ENCODE data around the gene PCNX2.
A peak's percentile ranks its signal among the peaks of the same experiment; 100 is the strongest.

Gene PCNX2

DNA sequence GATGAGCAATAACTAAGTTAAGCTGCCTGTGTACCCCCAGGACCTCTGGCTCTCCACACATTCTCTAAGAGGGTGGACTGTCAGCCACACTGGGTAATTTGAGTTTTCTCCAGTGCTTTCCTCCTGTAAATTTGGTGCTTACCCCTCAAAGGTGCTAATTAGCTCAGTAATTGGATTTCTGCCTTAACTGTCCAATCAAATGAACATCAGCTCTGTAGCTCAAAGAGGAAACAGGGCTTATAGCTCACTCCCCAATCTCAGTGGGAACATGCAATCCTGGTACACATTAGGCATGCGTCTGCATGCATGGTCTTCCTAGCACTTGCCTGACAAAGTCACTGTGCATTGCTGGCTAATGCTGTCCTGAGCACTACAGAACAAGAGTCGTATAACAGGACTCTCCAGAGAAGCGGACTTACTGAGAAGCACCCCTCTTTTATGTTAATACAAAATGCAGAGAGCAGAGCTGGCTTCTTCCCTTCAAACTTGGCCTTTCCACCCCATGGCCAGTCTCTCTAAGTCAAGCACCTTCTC is 235.0 kb downstream of the PCNX2 start:
- WGBS (ENCODE audit: extremely low coverage, insufficient coverage, low lambda C conversion rate): no CpG with 5 or more reads among the region's 3 CpGs
- Histone ChIP-seq H3K27ac (ENCODE audit: low read depth, low read length) (no peak overlapping the region), H3K4me2 (ENCODE audit: low read length) (no peak overlapping the region), H3K56ac (ENCODE audit: low read length) (no peak overlapping the region), H4K8ac (ENCODE audit: low read depth, low read length) (no peak overlapping the region), H3K4ac (ENCODE audit: low read depth, low read length) (no peak overlapping the region), H3K23ac (ENCODE audit: low read length) (no peak overlapping the region), H3K4me1 (ENCODE audit: control insufficient read depth, low read depth, low read length) (peaks cover 4% of the 10 kb centered on the region), H3K18ac (ENCODE audit: low read length) (no peak overlapping the region), H2BK5ac (ENCODE audit: low read length) (no peak overlapping the region), H3K4me3 (ENCODE audit: low read length) (no peak overlapping the region), H3K79me1 (ENCODE audit: low read length) (no peaks in the 10 kb centered on the region), H4K5ac (ENCODE audit: low read length) (no peak overlapping the region), H2AK5ac (ENCODE audit: low read length) (no peak overlapping the region), H2BK15ac (replicated peaks; ENCODE audit: low read depth) (no peak overlapping the region), H3K9ac (ENCODE audit: low read length) (no peak overlapping the region), H3K79me2 (ENCODE audit: control insufficient read depth, insufficient read depth, low read length) (no peaks in the 10 kb centered on the region), H3K36me3 (ENCODE audit: control insufficient read depth, insufficient read depth, low read length) (no peaks in the 10 kb centered on the region), H2BK120ac (ENCODE audit: low read depth, low read length) (no peak overlapping the region), H3K27me3 (ENCODE audit: insufficient read depth, low read length, poor library complexity) (no peaks in the 10 kb centered on the region)
- DNase-seq: peak; percentile 58

DNA sequence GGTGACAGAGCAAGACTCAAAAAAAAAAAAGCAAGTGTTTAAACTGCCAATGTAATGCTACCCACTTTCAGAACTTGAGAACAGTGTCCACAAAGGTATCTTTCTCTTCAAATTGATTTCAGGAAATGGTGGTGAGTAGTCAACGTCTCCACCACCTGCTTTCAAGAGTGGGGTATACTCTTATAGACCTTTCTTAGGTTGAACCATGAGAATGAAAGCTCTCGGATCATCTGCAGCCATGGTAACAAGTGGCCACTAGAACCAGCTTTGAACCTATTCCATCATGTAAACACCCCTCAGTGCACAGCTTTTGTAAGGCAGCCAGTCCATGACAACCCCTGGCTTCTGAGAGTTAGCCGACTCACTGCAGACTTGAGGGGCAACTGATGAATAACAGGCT is 237.7 kb downstream of the PCNX2 start:
- no peak overlapping the region for H4K8ac ChIP-seq (ENCODE audit: low read depth, low read length)
- no peak overlapping the region for H3K4me3 ChIP-seq (ENCODE audit: low read length)
- H3K4me2 ChIP-seq (ENCODE audit: low read length): no peak overlapping the region
- H3K79me1 ChIP-seq (ENCODE audit: low read length): no peaks in the 10 kb centered on the region
- no peak overlapping the region for H2BK120ac ChIP-seq (ENCODE audit: low read depth, low read length)
- no peak for DNase-seq
- H3K4ac ChIP-seq (ENCODE audit: low read depth, low read length): no peak overlapping the region
- H3K23ac ChIP-seq (ENCODE audit: low read length): no peak overlapping the region
- no peaks in the 10 kb centered on the region for H3K36me3 ChIP-seq (ENCODE audit: control insufficient read depth, insufficient read depth, low read length)
- no peak overlapping the region for H3K56ac ChIP-seq (ENCODE audit: low read length)
- H3K4me1 ChIP-seq (ENCODE audit: control insufficient read depth, low read depth, low read length): peaks cover 4% of the 10 kb centered on the region
- H2BK5ac ChIP-seq (ENCODE audit: low read length): no peak overlapping the region
- no peak overlapping the region for H2AK5ac ChIP-seq (ENCODE audit: low read length)
- no CpG with 5 or more reads among the region's 3 CpGs for WGBS (ENCODE audit: extremely low coverage, insufficient coverage, low lambda C conversion rate)
- H4K5ac ChIP-seq (ENCODE audit: low read length): no peak overlapping the region
- no peak overlapping the region for H2BK15ac ChIP-seq (replicated peaks; ENCODE audit: low read depth)
- no peak overlapping the region for H3K9ac ChIP-seq (ENCODE audit: low read length)
- H3K27me3 ChIP-seq (ENCODE audit: insufficient read depth, low read length, poor library complexity): no peaks in the 10 kb centered on the region
- no peaks in the 10 kb centered on the region for H3K79me2 ChIP-seq (ENCODE audit: control insufficient read depth, insufficient read depth, low read length)
- no peak overlapping the region for H3K27ac ChIP-seq (ENCODE audit: low read depth, low read length)
- H3K18ac ChIP-seq (ENCODE audit: low read length): no peak overlapping the region

DNA sequence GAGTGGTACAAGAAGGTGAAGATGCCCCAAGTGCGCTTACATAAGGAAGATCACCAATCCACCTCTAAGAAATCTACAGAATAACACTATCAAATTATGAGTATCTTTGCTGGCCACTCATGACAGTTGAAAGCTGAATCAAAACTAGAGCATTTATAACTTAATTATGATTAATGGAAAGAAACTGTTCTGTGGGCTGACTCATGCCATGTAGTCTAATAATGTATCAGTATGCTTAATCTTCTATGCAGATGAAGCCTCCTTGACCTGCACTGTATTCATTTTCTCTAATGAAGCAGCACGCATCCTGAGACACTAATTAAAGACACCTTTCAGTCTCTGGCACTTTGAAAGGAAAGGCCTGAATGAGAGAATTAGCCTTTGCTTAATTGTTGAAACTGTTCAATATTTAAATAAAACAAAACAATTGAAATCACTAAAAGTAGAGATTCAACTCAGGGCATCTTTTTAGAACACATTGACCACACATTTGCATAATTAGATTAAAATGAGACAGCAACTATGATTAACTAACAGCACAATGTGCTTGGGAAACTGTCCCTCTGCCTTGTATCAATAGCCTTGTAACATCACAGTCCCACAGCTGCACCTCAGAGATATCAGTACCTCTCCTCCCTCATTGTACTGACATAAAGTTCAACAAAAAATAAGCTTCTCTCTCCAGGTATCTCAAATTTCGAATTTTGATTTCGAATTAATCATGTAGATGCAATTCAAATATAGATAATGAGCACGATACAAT is 239.5 kb downstream of the PCNX2 start:
- no peak for DNase-seq
- Histone ChIP-seq H3K27ac (ENCODE audit: low read depth, low read length) (no peak overlapping the region), H3K4me3 (ENCODE audit: low read length) (no peak overlapping the region), H3K56ac (ENCODE audit: low read length) (no peak overlapping the region), H3K79me1 (ENCODE audit: low read length) (no peaks in the 10 kb centered on the region), H4K5ac (ENCODE audit: low read length) (no peak overlapping the region), H3K4ac (ENCODE audit: low read depth, low read length) (no peak overlapping the region), H3K9ac (ENCODE audit: low read length) (no peak overlapping the region), H2BK5ac (ENCODE audit: low read length) (no peak overlapping the region), H3K4me1 (ENCODE audit: control insufficient read depth, low read depth, low read length) (peaks cover 4% of the 10 kb centered on the region), H3K36me3 (ENCODE audit: control insufficient read depth, insufficient read depth, low read length) (no peaks in the 10 kb centered on the region), H2BK15ac (replicated peaks; ENCODE audit: low read depth) (no peak overlapping the region), H3K79me2 (ENCODE audit: control insufficient read depth, insufficient read depth, low read length) (no peaks in the 10 kb centered on the region), H3K18ac (ENCODE audit: low read length) (no peak overlapping the region), H2AK5ac (ENCODE audit: low read length) (no peak overlapping the region), H3K4me2 (ENCODE audit: low read length) (no peak overlapping the region), H3K23ac (ENCODE audit: low read length) (no peak overlapping the region), H2BK120ac (ENCODE audit: low read depth, low read length) (no peak overlapping the region), H4K8ac (ENCODE audit: low read depth, low read length) (no peak overlapping the region), H3K27me3 (ENCODE audit: insufficient read depth, low read length, poor library complexity) (no peaks in the 10 kb centered on the region)
- no CpG with 5 or more reads among the region's 5 CpGs for WGBS (ENCODE audit: extremely low coverage, insufficient coverage, low lambda C conversion rate)

- no peak overlapping the region for H3K23ac ChIP-seq (ENCODE audit: low read length)
- DNase-seq: no peak
- H3K4ac ChIP-seq (ENCODE audit: low read depth, low read length): no peak overlapping the region
- no peak overlapping the region for H3K18ac ChIP-seq (ENCODE audit: low read length)
- no peaks in the 10 kb centered on the region for H3K36me3 ChIP-seq (ENCODE audit: control insufficient read depth, insufficient read depth, low read length)
- no peaks in the 10 kb centered on the region for H3K79me1 ChIP-seq (ENCODE audit: low read length)
- H3K4me3 ChIP-seq (ENCODE audit: low read length): no peak overlapping the region
- no peaks in the 10 kb centered on the region for H3K4me1 ChIP-seq (ENCODE audit: control insufficient read depth, low read depth, low read length)
- WGBS (ENCODE audit: extremely low coverage, insufficient coverage, low lambda C conversion rate): no CpG with 5 or more reads among the region's 2 CpGs
- H3K27ac ChIP-seq (ENCODE audit: low read depth, low read length): no peak overlapping the region
- H3K27me3 ChIP-seq (ENCODE audit: insufficient read depth, low read length, poor library complexity): no peaks in the 10 kb centered on the region
- H2BK120ac ChIP-seq (ENCODE audit: low read depth, low read length): no peak overlapping the region
- H3K9ac ChIP-seq (ENCODE audit: low read length): no peak overlapping the region
- no peak overlapping the region for H2BK15ac ChIP-seq (replicated peaks; ENCODE audit: low read depth)
- H3K4me2 ChIP-seq (ENCODE audit: low read length): no peak overlapping the region
- H3K56ac ChIP-seq (ENCODE audit: low read length): no peak overlapping the region
- no peak overlapping the region for H2BK5ac ChIP-seq (ENCODE audit: low read length)
- H4K5ac ChIP-seq (ENCODE audit: low read length): no peak overlapping the region
- no peak overlapping the region for H2AK5ac ChIP-seq (ENCODE audit: low read length)
- H3K79me2 ChIP-seq (ENCODE audit: control insufficient read depth, insufficient read depth, low read length): no peaks in the 10 kb centered on the region
- H4K8ac ChIP-seq (ENCODE audit: low read depth, low read length): no peak overlapping the region
Measured at GRCh38 chr1:233045588-233045987, 249.9 kb downstream of the PCNX2 start.

DNA sequence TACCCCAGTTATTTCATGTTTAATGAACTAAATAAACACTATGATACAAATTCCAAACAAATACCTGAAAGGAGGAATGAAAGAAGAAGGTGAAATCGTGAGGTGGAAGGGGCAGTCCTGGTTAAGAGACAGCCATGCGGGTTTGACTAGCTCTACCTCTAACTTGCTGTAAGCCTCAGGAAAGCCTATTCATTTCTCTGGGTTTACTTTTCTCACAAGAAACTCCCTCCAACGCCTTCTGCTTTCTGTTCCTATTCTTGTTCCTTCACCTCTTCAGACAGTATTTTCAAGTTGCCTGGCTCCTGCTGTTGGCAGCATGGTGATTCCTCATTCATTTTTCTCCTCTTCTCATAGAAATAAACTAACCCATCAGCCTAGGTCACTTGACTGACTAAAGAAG is 252.7 kb downstream of the PCNX2 start:
- Histone ChIP-seq H3K79me2 (ENCODE audit: control insufficient read depth, insufficient read depth, low read length) (no peaks in the 10 kb centered on the region), H3K4me1 (ENCODE audit: control insufficient read depth, low read depth, low read length) (no peaks in the 10 kb centered on the region), H2BK120ac (ENCODE audit: low read depth, low read length) (no peak overlapping the region), H3K18ac (ENCODE audit: low read length) (no peak overlapping the region), H3K27me3 (ENCODE audit: insufficient read depth, low read length, poor library complexity) (no peaks in the 10 kb centered on the region), H2AK5ac (ENCODE audit: low read length) (no peak overlapping the region), H4K5ac (ENCODE audit: low read length) (no peak overlapping the region), H3K9ac (ENCODE audit: low read length) (no peak overlapping the region), H2BK5ac (ENCODE audit: low read length) (no peak overlapping the region), H2BK15ac (replicated peaks; ENCODE audit: low read depth) (no peak overlapping the region), H3K79me1 (ENCODE audit: low read length) (no peaks in the 10 kb centered on the region), H4K8ac (ENCODE audit: low read depth, low read length) (no peak overlapping the region), H3K4me3 (ENCODE audit: low read length) (no peak overlapping the region), H3K4ac (ENCODE audit: low read depth, low read length) (no peak overlapping the region), H3K56ac (ENCODE audit: low read length) (no peak overlapping the region), H3K4me2 (ENCODE audit: low read length) (no peak overlapping the region), H3K23ac (ENCODE audit: low read length) (no peak overlapping the region), H3K36me3 (ENCODE audit: control insufficient read depth, insufficient read depth, low read length) (no peaks in the 10 kb centered on the region), H3K27ac (ENCODE audit: low read depth, low read length) (no peak overlapping the region)
- no CpG with 5 or more reads among the region's 3 CpGs for WGBS (ENCODE audit: extremely low coverage, insufficient coverage, low lambda C conversion rate)
- no peak for DNase-seq

GRCh38 chr1:233040494-233040893 is 255.0 kb downstream of the PCNX2 start:
- Histone ChIP-seq H3K27ac (ENCODE audit: low read depth, low read length) (no peak overlapping the region), H2AK5ac (ENCODE audit: low read length) (no peak overlapping the region), H3K79me1 (ENCODE audit: low read length) (no peaks in the 10 kb centered on the region), H2BK15ac (replicated peaks; ENCODE audit: low read depth) (no peak overlapping the region), H3K23ac (ENCODE audit: low read length) (no peak overlapping the region), H3K18ac (ENCODE audit: low read length) (no peak overlapping the region), H2BK5ac (ENCODE audit: low read length) (no peak overlapping the region), H3K56ac (ENCODE audit: low read length) (no peak overlapping the region), H3K4me3 (ENCODE audit: low read length) (no peak overlapping the region), H3K79me2 (ENCODE audit: control insufficient read depth, insufficient read depth, low read length) (no peaks in the 10 kb centered on the region), H3K4me2 (ENCODE audit: low read length) (no peak overlapping the region), H3K4ac (ENCODE audit: low read depth, low read length) (no peak overlapping the region), H4K8ac (ENCODE audit: low read depth, low read length) (no peak overlapping the region), H3K36me3 (ENCODE audit: control insufficient read depth, insufficient read depth, low read length) (no peaks in the 10 kb centered on the region), H3K9ac (ENCODE audit: low read length) (no peak overlapping the region), H3K4me1 (ENCODE audit: control insufficient read depth, low read depth, low read length) (no peaks in the 10 kb centered on the region), H2BK120ac (ENCODE audit: low read depth, low read length) (no peak overlapping the region), H3K27me3 (ENCODE audit: insufficient read depth, low read length, poor library complexity) (no peaks in the 10 kb centered on the region), H4K5ac (ENCODE audit: low read length) (no peak overlapping the region)
- no peak for DNase-seq
- no CpG with 5 or more reads among the region's 4 CpGs for WGBS (ENCODE audit: extremely low coverage, insufficient coverage, low lambda C conversion rate)
